ENCODE measurements around the gene HCRTR1. TPM values are rescaled to one million over a fixed set of nuclear protein-coding genes. Genes with fewer than 3 reads are reported as not detected.

HCRTR1 gene
- total RNA-seq, 1 donor from 2014 or later: not detected

GRCh38 chr1:31618916-31619846 is 1.7 kb downstream of the HCRTR1 start:
- no peaks in the 10 kb centered on the region for H3K9me3 Mint-ChIP-seq (ENCODE audit: unreplicated experiment)
- H3K27me3 Mint-ChIP-seq (ENCODE audit: unreplicated experiment): peaks cover 9% of the 10 kb centered on the region
- no peak for DNase-seq
- H3K36me3 Mint-ChIP-seq (ENCODE audit: unreplicated experiment): peaks cover 3% of the 10 kb centered on the region
- no peak overlapping the region for H3K27ac Mint-ChIP-seq (ENCODE audit: unreplicated experiment)
- TF ChIP-seq, protein P1, sequence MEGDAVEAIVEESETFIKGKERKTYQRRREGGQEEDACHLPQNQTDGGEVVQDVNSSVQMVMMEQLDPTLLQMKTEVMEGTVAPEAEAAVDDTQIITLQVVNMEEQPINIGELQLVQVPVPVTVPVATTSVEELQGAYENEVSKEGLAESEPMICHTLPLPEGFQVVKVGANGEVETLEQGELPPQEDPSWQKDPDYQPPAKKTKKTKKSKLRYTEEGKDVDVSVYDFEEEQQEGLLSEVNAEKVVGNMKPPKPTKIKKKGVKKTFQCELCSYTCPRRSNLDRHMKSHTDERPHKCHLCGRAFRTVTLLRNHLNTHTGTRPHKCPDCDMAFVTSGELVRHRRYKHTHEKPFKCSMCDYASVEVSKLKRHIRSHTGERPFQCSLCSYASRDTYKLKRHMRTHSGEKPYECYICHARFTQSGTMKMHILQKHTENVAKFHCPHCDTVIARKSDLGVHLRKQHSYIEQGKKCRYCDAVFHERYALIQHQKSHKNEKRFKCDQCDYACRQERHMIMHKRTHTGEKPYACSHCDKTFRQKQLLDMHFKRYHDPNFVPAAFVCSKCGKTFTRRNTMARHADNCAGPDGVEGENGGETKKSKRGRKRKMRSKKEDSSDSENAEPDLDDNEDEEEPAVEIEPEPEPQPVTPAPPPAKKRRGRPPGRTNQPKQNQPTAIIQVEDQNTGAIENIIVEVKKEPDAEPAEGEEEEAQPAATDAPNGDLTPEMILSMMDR (IDR thresholded peaks at IDR 0.05; ENCODE audit: partially characterized antibody, unreplicated experiment): no peak
- H3K4me1 Mint-ChIP-seq (ENCODE audit: low read depth, unreplicated experiment): no peaks in the 10 kb centered on the region
- no peak overlapping the region for H3K4me3 Mint-ChIP-seq (ENCODE audit: unreplicated experiment)

DNA sequence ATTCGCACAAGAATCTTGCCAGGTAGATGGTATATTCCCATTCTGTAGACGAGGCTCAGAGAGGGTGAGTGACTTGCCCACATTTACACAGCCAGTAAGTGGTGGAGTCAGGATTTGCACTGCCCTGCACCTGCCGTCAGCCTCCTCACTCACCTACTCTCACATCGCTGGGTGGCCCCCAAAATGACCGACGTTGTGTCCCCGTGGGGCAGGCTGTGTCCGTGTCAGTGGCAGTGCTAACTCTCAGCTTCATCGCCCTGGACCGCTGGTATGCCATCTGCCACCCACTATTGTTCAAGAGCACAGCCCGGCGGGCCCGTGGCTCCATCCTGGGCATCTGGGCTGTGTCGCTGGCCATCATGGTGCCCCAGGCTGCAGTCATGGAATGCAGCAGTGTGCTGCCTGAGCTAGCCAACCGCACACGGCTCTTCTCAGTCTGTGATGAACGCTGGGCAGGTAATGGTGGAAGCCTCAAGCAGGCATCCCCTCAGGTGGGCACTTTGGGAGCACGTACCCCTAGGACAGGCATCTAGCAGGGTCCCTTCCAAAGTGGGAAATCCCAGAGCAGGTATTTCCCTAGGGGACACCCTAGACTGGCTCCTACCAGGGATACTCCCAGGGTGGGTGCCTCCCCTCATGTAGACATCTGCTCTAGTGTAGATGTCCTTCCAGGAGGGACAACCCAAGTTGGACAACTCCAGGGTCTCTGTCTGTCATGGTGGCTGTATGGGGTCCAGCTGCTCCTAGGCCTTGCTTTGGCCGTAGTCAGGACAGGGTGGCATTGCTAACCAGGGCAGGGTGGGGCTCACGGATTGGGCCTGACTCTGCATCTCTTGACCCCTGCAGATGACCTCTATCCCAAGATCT is 3.4 kb downstream of the HCRTR1 start:
- no peak for DNase-seq
- H3K4me3 Mint-ChIP-seq (ENCODE audit: unreplicated experiment): no peak overlapping the region
- TF ChIP-seq, protein P1 (IDR thresholded peaks at IDR 0.05; ENCODE audit: partially characterized antibody, unreplicated experiment): no peak
- H3K36me3 Mint-ChIP-seq (ENCODE audit: unreplicated experiment): peaks cover 3% of the 10 kb centered on the region
- no peak overlapping the region for H3K27ac Mint-ChIP-seq (ENCODE audit: unreplicated experiment)
- H3K4me1 Mint-ChIP-seq (ENCODE audit: low read depth, unreplicated experiment): peaks cover 3% of the 10 kb centered on the region
- H3K9me3 Mint-ChIP-seq (ENCODE audit: unreplicated experiment): peaks cover 3% of the 10 kb centered on the region
- H3K27me3 Mint-ChIP-seq (ENCODE audit: unreplicated experiment): peaks cover 12% of the 10 kb centered on the region

GRCh38 chr1:31621498-31621820 is 4.0 kb downstream of the HCRTR1 start:
- H3K27me3 Mint-ChIP-seq (ENCODE audit: unreplicated experiment): peaks cover 10% of the 10 kb centered on the region
- H3K4me1 Mint-ChIP-seq (ENCODE audit: low read depth, unreplicated experiment): peaks cover 8% of the 10 kb centered on the region
- peaks cover 3% of the 10 kb centered on the region for H3K9me3 Mint-ChIP-seq (ENCODE audit: unreplicated experiment)
- DNase-seq: no peak
- TF ChIP-seq, protein P1 (IDR thresholded peaks at IDR 0.05; ENCODE audit: partially characterized antibody, unreplicated experiment): no peak
- H3K36me3 Mint-ChIP-seq (ENCODE audit: unreplicated experiment): peaks cover 3% of the 10 kb centered on the region
- H3K4me3 Mint-ChIP-seq (ENCODE audit: unreplicated experiment): no peak overlapping the region
- no peak overlapping the region for H3K27ac Mint-ChIP-seq (ENCODE audit: unreplicated experiment)

DNA sequence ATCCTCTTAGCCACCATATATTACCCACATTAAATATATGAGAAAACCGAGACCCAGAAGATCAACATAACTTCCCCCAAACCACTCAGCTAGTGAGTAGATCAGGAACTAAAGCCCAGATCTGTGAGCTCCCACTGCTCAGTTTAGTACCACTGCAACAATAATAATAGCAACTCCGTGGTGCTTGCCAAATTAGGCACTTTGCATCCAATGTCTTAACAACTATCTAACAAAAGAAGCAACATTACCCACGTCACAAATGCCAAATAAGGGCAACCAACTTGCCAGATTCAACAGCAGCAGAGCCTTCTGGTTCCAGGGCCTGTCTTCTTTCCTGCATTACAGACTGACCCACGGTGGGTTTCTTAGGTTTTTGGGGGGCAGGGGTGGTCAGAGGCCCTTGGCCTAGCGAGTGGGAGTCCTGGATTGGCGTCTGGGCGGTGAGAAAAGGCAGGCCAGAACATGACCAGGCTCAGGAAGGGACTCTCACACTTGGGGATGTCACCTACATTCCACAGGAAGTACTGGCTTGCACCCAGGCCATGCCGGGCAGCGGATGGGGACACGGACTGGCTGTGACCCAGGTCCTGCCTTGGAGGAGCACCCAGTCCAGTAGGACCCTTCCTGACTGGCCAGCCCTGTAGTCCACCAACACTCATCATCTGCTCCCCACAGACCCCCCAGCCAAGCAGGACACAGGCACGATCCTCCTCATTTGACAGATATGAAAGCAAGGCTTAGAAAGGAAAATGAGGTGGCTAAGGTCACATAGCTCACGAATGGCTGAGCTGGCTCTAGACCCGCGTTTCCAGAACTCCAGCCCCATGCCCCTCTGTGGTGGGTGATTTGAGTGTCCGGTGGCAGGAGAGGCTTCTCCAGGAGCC is 4.6 kb downstream of the HCRTR1 start:
- Mint-ChIP-seq H3K9me3 (ENCODE audit: unreplicated experiment) (peaks cover 7% of the 10 kb centered on the region), H3K27me3 (ENCODE audit: unreplicated experiment) (peaks cover 6% of the 10 kb centered on the region), H3K4me3 (ENCODE audit: unreplicated experiment) (no peak overlapping the region), H3K4me1 (ENCODE audit: low read depth, unreplicated experiment) (peaks cover 13% of the 10 kb centered on the region), H3K27ac (ENCODE audit: unreplicated experiment) (no peak overlapping the region), H3K36me3 (ENCODE audit: unreplicated experiment) (peaks cover 3% of the 10 kb centered on the region)
- DNase-seq: no peak
- TF ChIP-seq, protein P1 (IDR thresholded peaks at IDR 0.05; ENCODE audit: partially characterized antibody, unreplicated experiment): no peak

Data from glutamatergic neuron (in vitro differentiated cells).